Measurements from ENCODE around the gene DIABLO. TPM values are rescaled to one million over a fixed set of nuclear protein-coding genes. Genes with fewer than 3 reads are reported as not detected.

The DIABLO gene
- 70.0 and 74.6 TPM in 2 replicates for total RNA-seq (2021)
- long read RNA-seq, transcript DIABLO-203 (5 exons, 1,338 nt), result minor isoform, 17 of 503 reads
- long read RNA-seq, transcript DIABLO-202 (6 exons, 1,336 nt), result minor isoform, 83 of 503 reads
- long read RNA-seq, transcript DIABLO-215 (5 exons, 2,569 nt), result minor isoform, 14 of 503 reads
- long read RNA-seq, transcript DIABLO-207 (6 exons, 1,471 nt), result major isoform, 358 of 503 reads
- long read RNA-seq, partial matches to known transcripts, result 4 of 503 reads
- long read RNA-seq, other reads (novel, unspliced or antisense), result 9 of 503 reads

DNA sequence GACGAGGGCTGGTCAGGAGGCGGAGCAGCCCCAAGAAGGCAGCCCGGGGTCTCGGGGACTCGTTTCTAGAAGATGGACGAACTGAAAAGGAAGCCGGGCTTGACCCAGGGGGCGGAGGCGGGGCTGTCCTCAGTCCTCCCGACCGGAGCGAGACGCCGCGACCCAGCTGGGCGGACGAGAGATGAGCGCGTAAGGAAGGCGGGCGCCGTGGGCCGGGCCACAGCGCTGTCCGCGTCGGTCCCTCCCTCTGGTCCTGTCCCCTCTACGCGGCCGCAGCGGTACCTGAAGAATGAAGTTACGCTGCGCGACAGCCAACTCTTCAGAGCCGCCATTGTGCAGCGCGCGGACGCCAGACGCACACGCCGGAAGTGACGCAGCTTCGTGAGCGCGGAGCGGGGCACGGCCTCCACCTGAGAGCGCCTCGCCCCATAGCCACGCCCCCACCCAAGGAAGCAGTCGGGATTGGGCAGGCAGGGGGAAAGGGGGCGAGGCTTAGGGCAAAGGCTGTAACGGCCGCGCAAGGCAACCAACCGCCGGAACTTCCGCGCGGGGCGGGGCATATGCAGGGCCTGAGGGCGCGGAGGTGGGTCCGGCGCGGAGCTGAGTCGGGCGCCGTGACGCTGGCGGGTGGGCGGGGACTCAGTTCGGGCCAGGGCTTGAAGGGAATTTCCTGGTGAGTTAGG is at the start of gene DIABLO:
TSS of gene DIABLO (minus strand) at position 370 of the 683 bp plus-strand sequence. CDS start at position 332, 38 bp downstream.
- Histone ChIP-seq H3K79me1 (ENCODE audit: insufficient read depth, low read depth, low read length, poor library complexity, severe bottlenecking) (peaks cover 16% of the 10 kb centered on the region), H3K14ac (ENCODE audit: insufficient read depth, low read length) (peak within 1 kb of the TSS; percentile 99), H2BK20ac (ENCODE audit: low read depth, low read length, poor library complexity, severe bottlenecking) (no peak within 1 kb of the TSS), H3K56ac (ENCODE audit: insufficient read length, low read depth, low read length) (no peak within 1 kb of the TSS), H3K9me3 (ENCODE audit: control insufficient read depth, low read depth, low read length) (no peaks in the 10 kb centered on the region), H2BK5ac (ENCODE audit: insufficient read length, low read length) (no peak within 1 kb of the TSS), H3K4me2 (ENCODE audit: insufficient read depth, insufficient read length, low read length) (peak within 1 kb of the TSS; percentile 83), H3K23ac (ENCODE audit: insufficient read length, low read depth, low read length) (no peak within 1 kb of the TSS), H4K5ac (ENCODE audit: insufficient read length, low read depth, low read length) (peak within 1 kb of the TSS; percentile 41), H4K8ac (replicated peaks; ENCODE audit: insufficient read length, low read depth, low read length) (no peak within 1 kb of the TSS), H3K4me1 (ENCODE audit: insufficient read depth, low read length) (no peaks in the 10 kb centered on the region; the same call in 1 of the 2 replicates), H3K27me3 (ENCODE audit: insufficient read depth, low read length) (no peaks in the 10 kb centered on the region), H2AFZ (ENCODE audit: low read length) (no peak within 1 kb of the TSS), H2BK15ac (ENCODE audit: low read depth, low read length) (no peak within 1 kb of the TSS), H3T11ph (ENCODE audit: low read length) (no peak within 1 kb of the TSS), H3K4ac (ENCODE audit: low read depth, low read length) (peak within 1 kb of the TSS; percentile 43; the same call in 1 of the 2 replicates), H3K18ac (ENCODE audit: insufficient read length, low read depth, low read length) (peak within 1 kb of the TSS; percentile 98), H2BK12ac (ENCODE audit: insufficient read length, low read depth, low read length) (no peak within 1 kb of the TSS), H2BK120ac (ENCODE audit: low read depth, low read length, poor library complexity, severe bottlenecking) (no peak within 1 kb of the TSS), H3K9ac (ENCODE audit: extremely low read depth, insufficient read length, low read length) (peak within 1 kb of the TSS; percentile 90), H3K23me2 (ENCODE audit: insufficient read length, low read depth, low read length, poor library complexity, severe bottlenecking) (peaks cover 10% of the 10 kb centered on the region), H3K79me2 (ENCODE audit: insufficient read depth, low read length) (peaks cover 7% of the 10 kb centered on the region; the same call in 1 of the 2 replicates), H2AK5ac (ENCODE audit: insufficient read length, low read length) (no peak within 1 kb of the TSS), H3K27ac (ENCODE audit: insufficient read length, low read depth, low read length) (peak within 1 kb of the TSS; percentile 11), H4K91ac (ENCODE audit: insufficient read length, low read depth, low read length) (peak within 1 kb of the TSS; percentile 85), H4K20me1 (ENCODE audit: control insufficient read depth, insufficient read depth, insufficient read length) (no peaks in the 10 kb centered on the region)
- Mint-ChIP-seq H3K27me3 (ENCODE audit: low read depth) (no peaks in the 10 kb centered on the region; the same call in 1 of the 2 replicates), H3K4me3 (peak within 1 kb of the TSS; percentile 98), H3K27ac (peak within 1 kb of the TSS; percentile 97 to 99 (median 99); a peak in 6 of 7 replicates), H3K9me3 (no peaks in the 10 kb centered on the region), H3K4me1 (peaks cover 20 to 26% of the 10 kb centered on the region in 2 experiments), H3K36me3 (ENCODE audit: insufficient read depth in 1 of 3, low read depth in 3 of 3) (peaks cover 23 to 38% (median 33%) of the 10 kb centered on the region in 3 experiments)
- TF ChIP-seq CTCF (conservative IDR thresholded peaks at IDR 0.05), result no peak
- WGBS (ENCODE audit: extremely low coverage, insufficient read length, low lambda C conversion rate), result no CpG with 5 or more reads among the region's 74 CpGs
- DNase-seq, result peak; percentile 100
